ENCODE results near the gene NKX2-8.
A peak's percentile ranks its signal among the peaks of the same experiment; 100 is the strongest.

DNA sequence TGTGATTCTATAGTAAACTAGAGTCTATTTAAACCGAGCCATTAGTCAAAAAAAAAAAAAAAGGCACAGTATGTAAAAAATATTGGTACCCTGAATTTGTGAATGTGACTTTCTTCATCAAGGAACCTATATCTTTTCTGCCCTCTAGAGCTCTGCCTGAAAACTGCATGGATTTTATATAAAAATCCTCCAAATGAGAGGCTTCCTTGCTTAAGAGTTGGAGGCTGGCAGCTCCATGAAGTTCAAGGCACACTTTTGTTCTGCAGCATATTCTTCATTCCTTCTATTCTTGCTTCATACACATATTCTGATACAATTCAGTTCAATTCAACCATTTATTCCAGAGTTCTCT, 23.1 kb upstream of the NKX2-8 start:
- 0 out of 2 replicates have a peak, but pooled peaks have one; percentile 6 for TF ChIP-seq CTCF (IDR thresholded peaks at IDR 0.05; ENCODE audit: low read depth, low read length)
- TF ChIP-seq EZH2phosphoT487 (IDR thresholded peaks at IDR 0.05; ENCODE audit: low read depth): no peak
